Stimulated activated CD8-positive, alpha-beta memory T cell treated with anti-CD3 and anti-CD28 coated beads, Interleukin-15, amount 100 ng/mL, for 4 hours (primary cell): Measurements from ENCODE around the gene B4GALT2.
A peak's percentile ranks its signal among the peaks of the same experiment; 100 is the strongest.

ENCODE experiments used
- DNase-seq, 2 donors: peaks; one replicate each; pipeline ENCODE4 v3.0.0-alpha.2; 2020; ENCODE audit warnings: low read depth in 2 of 2

The B4GALT2 gene

DNA sequence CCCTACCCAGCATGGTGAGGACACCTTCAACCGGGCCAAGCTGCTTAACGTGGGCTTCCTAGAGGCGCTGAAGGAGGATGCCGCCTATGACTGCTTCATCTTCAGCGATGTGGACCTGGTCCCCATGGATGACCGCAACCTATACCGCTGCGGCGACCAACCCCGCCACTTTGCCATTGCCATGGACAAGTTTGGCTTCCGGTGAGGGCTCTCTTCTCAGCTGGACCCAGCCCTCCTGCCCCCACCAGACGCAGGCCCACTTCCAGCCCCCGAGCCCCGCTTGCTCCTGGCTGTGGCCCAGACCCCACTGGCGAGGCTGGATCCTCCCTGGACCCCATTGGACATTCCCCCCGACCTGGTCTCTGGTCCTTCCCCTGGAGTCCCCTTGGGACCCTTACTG is 5.8 kb downstream of the B4GALT2 start:
- no peak for DNase-seq

DNA sequence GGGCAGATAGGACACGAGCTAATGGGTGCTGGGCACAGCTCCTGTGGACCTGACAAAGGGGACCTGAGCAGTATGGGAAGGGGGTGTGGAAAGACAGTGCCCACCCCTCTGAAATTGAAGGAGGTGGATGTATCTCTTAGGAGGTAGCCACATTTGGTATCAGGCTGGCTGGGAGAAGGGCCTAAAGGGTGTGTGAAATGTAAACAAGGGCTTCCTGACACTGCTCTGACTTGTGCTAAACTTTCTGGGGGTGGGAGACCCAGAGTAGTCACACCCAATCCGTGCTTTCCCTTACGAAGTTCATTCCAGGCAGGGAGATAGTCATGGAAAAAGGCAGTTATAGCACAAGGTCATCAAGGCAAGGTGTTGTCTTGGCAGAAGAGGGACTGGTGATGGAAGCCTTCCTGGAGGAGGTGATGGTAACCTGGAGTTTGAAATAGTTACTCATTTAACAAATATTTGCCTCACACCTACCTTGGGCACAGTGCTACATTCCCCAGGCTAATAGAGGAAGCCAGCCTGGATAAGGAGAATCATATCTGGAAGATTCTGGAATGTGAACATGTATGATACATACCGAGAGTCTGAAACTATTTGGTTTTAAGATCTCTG is 7.1 kb downstream of the B4GALT2 start:
- no peak for DNase-seq

DNA sequence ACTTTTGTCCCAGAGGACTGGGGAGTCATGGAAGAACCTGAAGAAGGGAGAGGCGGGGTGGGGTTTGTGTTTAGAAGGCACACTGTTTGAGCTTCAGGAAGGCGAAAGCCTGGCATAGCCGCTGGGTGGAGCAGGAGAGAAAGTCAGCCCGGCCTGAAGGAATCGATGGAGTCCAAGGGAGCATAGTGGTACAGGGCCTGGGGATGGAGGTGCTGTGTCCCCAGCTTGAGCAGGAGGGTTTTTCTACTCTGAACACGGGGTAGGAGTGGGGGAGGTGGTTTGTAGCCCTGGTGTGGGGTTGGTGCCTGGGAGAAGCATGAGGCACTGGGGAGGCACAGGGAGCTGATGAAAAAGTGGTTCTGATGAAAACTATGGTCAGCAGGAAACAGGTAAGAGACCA is 7.7 kb downstream of the B4GALT2 start:
- no peak for DNase-seq

DNA sequence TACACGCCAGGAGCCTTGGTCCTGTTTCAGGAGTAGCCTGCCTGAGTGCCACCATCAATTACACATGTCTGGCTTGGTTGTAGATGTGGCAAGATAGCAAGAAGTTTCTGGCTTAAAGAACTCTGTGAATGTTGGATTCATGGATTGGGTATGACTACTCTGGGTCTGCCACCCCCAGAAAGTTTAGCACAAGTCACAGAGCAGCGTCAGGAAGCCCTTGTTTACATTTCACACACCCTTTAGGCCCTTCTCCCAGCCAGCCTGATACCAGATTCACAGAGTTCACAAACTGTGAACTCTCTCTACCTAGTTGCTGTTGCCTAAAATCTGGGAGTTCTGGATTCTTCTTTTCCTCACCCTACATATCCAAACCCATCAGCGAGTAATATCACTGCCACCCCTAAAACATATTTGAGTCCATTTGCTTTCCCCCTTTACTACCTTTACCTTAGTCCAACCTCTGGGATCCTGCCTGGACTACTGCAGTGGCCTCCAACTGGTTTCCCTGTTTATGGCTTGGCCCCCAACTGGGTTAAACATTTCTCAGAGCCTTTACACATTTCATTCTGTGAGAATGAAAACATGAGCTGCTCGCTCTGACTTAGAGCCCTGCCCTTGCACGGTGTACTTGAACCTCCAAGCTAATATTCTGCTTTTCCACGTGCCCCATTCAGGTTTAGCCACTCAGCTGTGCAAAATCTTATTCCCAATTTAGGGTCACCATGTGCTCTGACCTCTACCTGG is 8.3 kb downstream of the B4GALT2 start:
- no peak for DNase-seq

DNA sequence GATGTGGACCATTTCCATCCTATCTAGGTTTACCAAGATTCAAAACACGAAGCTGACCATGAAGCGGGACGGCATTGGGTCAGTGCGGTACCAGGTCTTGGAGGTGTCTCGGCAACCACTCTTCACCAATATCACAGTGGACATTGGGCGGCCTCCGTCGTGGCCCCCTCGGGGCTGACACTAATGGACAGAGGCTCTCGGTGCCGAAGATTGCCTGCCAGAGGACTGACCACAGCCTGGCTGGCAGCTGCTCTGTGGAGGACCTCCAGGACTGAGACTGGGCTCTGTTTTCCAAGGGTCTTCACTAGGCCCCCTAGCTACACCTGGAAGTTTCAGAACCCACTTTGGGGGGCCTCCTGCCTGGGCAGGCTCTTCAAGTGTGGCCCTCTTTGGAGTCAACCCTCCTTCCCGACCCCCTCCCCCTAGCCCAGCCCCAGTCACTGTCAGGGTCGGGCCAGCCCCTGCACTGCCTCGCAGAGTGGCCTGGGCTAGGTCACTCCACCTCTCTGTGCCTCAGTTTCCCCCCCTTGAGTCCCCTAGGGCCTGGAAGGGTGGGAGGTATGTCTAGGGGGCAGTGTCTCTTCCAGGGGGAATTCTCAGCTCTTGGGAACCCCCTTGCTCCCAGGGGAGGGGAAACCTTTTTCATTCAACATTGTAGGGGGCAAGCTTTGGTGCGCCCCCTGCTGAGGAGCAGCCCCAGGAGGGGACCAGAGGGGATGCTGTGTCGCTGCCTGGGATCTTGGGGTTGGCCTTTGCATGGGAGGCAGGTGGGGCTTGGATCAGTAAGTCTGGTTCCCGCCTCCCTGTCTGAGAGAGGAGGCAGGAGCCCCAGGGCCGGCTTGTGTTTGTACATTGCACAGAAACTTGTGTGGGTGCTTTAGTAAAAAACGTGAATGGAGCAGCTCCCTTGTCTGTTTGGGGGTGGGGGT is 11.5 kb downstream of the B4GALT2 start:
- DNase-seq: no peak

DNA sequence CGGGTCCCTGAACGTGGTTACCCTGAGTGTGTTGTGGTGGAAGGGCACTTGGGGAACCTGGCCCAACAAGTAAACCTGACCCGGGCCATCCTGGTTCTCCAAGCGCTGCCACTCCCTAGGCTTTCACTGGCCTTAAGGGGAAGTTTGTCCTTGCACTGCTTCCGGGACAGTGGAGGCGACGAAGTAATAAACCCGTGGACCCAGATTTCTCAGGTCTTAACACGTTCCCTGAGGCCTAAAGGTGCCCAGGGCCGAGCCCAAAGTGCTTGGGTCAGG is 12.1 kb downstream of the B4GALT2 start:
- no peak for DNase-seq

DNA sequence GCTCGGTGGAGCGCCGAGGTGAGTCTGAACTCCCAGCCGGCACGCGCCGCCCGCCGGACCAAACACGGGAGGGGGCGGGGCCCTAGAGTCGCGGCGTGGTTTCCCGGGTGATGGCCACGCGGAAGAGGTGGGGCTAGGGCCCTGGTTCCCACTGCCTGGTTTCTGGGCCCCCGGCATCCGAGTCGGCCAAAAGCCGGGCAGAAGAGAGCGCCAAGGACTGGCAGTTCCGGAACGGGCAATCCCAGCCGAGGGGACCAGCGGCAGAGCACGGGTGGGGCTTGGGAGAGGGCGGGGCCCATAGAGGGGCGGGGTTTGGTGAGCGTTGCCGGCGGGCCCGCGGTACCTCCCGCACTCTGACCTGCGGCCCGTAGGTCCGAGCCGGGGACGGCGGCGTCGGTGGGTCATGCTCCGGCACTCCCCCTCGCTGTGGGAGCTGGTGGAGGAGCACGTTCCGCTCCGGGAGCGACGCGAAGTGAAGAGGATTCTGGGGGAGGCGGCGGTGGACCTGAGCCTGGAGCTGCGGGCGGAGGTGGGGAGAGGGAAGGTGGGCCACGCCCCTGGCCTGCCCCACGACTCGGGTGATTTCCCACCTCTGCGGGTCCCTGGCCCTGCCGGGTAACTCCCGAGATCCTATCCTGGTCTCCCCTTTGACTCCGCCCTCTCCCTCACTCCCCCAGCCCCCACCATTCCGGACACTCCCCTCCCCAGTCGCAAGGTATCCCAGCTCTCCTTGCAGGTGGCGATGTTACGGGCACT is 12.6 kb downstream of the B4GALT2 start, which contains the start of gene CCDC24:
Gene CCDC24 (plus strand): TSS at position 124 of the 756 bp plus-strand sequence. CDS start 280 bp downstream, at position 404.
- DNase-seq: peak; percentile 47 to 55

DNA sequence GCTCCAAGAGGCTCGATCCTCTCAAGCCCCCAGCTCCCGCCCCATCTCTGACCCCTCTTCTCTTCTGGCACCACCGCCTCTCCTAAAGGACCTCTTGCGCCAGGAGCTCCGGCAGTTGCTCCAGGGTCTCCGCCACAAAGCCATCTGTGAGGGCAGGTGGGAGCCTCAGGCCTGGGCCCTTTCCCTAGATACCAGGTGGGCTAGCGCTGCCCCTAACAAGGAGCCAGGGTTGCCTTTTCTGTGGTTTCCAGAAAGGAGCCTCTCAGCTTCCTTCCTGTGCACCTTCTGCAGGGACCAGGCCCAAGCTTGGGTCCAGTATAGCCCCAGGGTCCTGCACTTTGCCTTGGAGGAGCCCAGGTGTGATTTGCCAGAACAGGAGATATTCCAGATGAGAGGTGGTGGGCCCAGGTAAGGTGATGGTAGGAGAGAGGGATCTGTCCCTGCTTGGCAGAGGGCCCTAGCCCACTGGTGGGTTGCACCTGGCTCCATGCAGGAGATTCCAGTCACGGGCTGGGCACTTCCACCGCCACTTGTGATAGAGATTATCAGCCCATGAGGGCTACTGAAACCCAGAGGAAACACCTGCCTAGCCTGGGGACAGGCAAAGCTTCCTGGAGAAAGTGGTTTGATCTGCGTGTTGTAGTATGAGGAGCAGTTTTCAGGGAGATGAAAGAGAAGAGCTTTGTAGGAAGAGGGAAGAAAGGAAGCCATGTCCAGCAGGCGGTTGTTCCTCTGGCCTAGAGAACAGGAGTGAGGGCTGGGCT is 13.4 kb downstream of the B4GALT2 start:
- no peak for DNase-seq

DNA sequence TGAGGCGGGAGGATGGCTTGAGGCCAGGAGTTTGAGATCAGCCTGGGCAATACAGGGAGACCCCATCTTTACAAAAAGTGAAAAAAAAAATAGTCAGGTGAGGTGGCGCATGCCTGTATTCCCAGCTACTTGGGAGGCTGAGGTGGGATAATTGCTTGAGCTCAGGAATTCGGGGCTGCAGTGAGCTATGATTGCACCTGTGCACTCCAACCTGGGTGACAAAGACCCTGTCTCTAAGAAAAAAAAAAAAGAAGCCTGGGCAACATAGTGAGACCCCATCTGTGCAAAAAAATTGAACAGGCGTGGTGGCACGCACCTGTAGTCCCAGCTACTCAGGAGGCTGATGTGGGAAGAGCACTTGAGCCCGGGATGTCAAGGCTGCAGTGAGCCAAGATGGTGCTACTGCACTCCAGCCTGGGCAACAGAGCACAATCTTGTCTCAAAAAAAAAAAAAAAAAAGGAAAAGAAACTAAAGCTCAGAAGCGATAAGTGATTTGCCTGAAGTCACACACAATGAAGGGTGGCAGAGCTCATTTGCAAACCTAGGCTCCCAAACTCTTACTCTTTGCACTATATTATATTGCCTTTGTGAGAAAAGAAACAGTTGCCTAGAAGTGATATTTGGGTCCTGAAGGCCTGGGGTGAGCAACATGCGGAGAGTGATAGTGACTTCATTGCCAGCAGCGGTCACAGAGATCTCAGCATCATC is 14.3 kb downstream of the B4GALT2 start:
- DNase-seq: no peak

DNA sequence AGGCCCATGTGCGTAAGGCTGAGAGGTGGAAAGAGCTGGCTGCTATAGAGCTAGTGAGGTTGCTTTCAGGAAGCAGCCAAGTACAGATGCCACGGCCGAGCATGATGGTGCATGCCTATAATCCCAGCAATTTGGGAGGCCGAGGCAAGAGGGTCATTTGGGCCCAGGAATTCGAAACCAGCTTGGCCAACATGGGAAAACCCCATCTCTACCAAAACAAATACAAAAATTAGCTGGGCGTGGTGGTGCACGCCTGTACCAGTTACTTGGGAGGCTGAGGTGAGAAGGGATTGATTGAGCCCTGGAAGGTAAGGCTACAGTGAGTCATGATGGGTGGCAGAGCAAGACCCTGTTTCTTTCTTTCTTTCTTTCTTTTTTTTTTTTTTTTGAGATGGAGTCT is 15.1 kb downstream of the B4GALT2 start:
- no peak for DNase-seq

DNA sequence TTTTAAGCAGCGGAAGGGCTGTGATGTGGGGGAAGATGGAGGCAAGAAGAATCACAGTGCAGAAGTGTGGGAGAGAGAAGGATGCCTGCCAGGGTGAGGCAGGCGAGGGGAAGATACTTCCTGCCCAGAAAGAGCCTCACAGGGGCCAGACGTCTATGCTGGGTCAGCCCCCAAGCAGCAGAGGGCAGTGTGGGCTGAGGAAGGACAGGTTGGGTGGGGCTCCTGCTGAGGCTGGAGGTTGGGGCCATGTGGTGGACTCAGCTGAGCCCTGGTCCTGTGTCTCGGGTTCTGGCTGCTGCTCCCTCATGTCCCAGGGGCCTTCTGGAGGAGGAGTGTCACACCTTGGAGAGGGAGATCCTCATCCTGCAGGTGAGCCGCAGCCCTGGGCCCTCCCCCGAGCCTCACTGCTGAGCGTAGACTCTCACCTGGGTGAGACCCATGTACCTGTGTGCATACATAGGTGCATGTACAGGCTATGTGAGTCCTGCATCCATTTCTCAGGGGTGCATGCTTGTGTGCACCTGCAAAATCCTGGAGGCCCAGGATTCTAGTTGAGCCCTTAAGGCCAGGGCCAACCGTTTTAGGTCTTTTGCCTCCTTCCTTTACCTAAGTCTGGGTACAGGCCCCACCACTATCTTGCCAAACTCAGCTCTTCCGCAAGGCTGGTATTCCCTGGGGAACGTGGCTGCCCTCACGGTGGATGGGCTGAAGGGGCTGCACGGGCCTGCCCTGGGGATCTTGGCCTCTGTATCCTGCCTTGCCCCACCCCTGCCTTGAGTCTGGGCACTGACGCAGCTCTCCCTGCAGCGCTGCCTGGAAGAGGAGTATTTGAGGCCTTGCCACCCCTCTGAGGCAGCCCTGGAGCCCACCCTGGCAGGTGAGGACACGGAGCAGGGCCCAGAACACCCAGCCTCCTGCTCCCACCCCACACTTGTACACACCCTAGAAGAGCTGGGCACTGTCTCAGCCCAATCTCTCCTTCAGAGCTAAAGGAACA is 16.1 kb downstream of the B4GALT2 start:
- no peak for DNase-seq

DNA sequence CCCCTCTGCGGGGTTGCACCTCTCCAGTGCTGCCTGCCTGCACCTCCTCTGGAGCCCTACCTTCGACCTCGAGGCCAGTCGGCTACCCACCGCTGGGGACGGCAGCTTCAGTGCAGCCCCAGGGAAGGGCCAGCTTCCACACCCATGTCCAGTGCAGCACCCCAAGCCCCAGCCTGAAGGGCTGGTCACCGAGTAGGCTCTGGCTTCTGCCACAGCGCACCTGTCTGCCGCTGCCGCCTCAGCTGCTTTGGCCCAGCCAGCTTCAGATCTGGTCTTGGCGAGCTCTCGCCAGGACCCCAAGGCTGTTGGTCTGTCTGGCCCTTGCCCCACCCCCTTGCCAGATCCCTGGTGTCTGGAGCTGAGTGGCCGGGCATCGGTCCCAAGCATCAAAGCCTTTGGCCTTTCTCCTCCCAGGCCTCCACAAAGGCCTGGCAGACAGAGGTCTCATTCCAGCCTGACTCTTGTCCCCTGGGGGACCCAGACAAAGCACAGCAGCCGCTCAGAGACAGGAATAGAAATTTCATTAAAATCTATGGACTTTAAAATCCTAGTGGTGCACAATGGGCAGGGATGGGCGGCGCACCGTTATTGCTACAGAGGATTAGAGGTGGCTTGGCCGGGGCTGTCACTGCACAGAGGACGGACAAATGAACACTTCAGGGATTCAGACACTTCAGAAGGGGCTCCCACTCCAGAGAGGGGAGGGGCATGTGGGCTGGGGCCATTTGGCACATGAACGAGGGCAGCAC is 17.1 kb downstream of the B4GALT2 start:
- no peak for DNase-seq

DNA sequence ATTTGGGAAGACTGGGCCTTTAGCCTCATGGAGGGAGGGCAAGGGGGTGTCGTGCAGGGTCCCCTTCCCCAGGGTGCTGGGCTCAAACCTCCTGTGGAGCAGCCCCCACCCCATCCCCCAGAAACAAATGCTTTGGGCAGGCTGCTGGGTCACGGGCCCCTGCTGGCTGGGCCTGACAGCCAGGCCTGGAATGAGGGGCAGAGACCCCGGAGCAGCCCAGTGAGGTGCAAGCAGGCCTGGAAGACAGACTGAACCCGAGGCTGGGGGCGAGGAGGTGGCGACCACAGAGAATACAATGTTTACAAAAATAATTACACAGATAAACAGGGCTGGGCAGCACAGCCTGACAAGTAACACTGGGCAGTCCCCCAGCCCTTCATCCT is 17.7 kb downstream of the B4GALT2 start:
- DNase-seq: no peak

DNA sequence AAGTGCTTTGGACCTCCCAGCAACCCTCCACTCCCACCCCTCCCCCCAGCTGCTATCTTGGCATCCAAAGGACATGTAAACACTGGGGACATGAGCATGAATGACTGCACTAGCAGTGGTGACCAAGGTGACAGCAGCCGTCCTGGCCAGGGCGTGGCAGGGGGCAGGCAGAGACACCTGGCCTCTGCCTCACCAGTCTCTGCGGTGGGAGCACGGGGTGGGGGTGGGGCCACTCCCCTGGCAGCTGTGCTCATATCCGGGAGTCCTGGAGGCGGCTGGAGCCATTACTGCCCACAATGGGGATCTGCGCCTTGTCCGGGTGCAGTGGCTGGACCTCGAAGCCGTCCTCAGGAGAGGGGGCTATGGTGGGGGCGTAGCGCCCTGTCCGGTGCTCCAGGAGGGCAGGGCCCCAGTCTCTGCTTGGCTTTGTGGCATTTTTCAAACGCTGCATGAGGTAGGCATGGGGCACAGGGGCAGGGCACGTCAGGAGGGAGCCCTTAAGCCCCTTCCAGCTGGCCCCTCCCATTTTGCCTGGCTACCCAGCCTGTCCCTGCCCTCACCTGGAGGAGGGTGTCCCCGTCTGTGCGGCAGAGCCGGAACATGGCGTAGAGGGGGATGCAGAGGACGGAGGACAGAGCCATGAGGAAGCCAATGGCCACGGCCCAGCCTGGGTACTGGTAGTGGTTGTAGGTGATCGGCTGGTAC is 18.4 kb downstream of the B4GALT2 start:
- no peak for DNase-seq

DNA sequence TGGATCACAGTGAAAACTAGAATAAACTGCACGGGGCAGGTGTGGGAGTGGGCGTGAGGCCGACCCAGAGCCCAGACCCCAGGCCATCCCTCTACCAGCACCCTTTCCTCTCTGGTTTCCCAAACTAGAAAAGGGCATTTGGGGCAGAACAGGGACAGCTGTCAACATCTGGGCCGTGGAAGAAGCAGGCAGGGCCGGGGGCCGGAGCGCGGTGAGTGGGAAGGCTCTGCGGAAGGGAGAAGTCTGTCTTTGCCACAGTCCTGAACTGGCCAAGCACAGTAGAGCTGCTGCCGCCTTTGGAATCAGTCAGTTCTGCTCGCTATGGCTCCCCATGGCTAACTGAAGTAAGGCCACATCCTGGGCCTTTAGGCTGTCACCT is 19.0 kb downstream of the B4GALT2 start:
- DNase-seq: no peak

DNA sequence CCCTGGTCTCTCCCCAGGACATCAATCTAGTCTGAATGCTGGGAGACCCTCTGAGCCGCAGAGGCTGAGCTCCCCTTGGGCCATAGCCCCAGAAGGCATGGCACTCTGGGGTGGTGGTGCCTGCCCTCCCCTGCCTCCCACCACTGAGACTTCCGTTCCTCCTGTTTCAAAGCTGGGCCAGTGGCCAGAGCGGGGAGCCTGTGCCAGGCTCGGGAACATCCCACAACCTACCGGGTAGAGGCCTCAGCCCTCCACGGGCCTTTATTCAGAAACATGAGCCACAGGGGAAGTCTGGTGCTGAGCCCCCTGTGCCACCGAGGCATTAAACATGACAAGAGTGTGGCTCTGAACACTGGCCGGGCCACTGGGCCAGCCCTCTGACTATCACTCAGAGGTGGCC is 20.4 kb downstream of the B4GALT2 start:
- no peak for DNase-seq

DNA sequence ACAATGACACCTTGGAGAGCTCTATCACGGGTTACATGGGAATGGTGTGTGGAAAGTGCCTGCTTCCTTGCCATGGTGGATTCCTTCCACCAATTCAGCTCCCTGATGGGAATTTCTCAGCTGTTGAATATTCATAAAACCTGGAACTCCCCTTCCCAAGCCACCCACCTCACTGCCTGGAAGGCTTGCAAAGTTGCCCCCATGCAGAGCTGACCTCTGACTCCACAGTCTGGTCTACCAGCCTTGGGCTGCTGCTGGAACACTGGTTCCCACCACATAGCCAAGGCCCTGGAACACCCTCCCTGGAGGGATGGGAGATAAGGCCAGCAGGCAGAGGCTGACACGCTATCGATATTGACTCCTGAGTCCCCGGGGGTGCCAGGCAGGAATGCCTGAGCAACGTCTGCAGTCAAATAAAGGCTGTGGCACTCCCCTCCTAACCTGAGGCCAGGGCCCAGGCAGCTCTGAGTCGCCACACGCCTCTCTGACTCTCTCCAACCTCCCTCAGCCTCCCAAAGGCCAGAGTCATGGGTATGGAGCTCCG is 21.2 kb downstream of the B4GALT2 start:
- DNase-seq: no peak

DNA sequence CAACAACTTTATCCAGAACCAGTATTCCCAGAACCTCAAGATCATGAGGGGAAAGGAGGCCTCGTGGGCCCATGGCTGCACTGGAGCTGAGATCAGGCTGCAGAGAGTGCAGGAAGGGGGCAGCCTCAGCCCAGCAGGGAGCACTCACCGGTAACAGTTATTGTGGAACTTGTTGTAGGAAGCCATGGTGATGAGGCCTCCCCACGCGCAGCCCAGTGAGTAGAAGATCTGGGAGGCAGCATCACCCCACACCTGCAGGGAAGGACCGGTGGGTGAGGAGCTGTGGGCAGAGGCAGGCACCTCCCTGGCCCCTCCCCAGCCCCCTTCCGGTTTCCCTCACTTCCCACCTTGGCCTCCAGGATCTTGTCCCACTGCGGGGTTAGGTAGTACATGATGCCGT is 23.2 kb downstream of the B4GALT2 start:
- DNase-seq: no peak
